NCI-H2196 (cell line): Measurements from ENCODE around the gene NSUN3.

ENCODE experiments used
- DNase-seq: peaks from one replicate; lab custom pipeline; 2025; ENCODE audit not compliant: unreplicated experiment; lab: John Stamatoyannopoulos, UW

Gene NSUN3

GRCh38 chr3:94117729-94118128, 54.9 kb downstream of the NSUN3 start:
- DNase-seq: no peak

GRCh38 chr3:94118390-94118789, 55.5 kb downstream of the NSUN3 start:
- no peak for DNase-seq

GRCh38 chr3:94121161-94121560, 58.3 kb downstream of the NSUN3 start:
- DNase-seq: no peak

GRCh38 chr3:94127115-94127514, 64.3 kb downstream of the NSUN3 start:
- no peak for DNase-seq

- DNase-seq: no peak
Observed at GRCh38 chr3:94130690-94131089, 67.8 kb downstream of the NSUN3 start.

GRCh38 chr3:94132777-94133176, 69.9 kb downstream of the NSUN3 start:
- no peak for DNase-seq

GRCh38 chr3:94136133-94136532, 73.3 kb downstream of the NSUN3 start:
- DNase-seq: no peak

- no peak for DNase-seq
Observed at GRCh38 chr3:94137377-94137776, 74.5 kb downstream of the NSUN3 start.

GRCh38 chr3:94146455-94146854, 83.6 kb downstream of the NSUN3 start:
- no peak for DNase-seq

GRCh38 chr3:94147012-94147411, 84.2 kb downstream of the NSUN3 start:
- no peak for DNase-seq

- no peak for DNase-seq
Observed at GRCh38 chr3:94150113-94150512, 87.3 kb downstream of the NSUN3 start.

GRCh38 chr3:94156626-94157025, 93.8 kb downstream of the NSUN3 start:
- DNase-seq: no peak

- DNase-seq: no peak
Observed at GRCh38 chr3:94158512-94158911, 95.7 kb downstream of the NSUN3 start.

- no peak for DNase-seq
Observed at GRCh38 chr3:94159062-94159828, 96.4 kb downstream of the NSUN3 start.

GRCh38 chr3:94162700-94163099, 99.8 kb downstream of the NSUN3 start:
- DNase-seq: no peak

GRCh38 chr3:94167346-94167745, 104.5 kb downstream of the NSUN3 start:
- no peak for DNase-seq

- no peak for DNase-seq
Observed at GRCh38 chr3:94167796-94168195, 104.9 kb downstream of the NSUN3 start.

- DNase-seq: no peak
Observed at GRCh38 chr3:94171954-94172353, 109.1 kb downstream of the NSUN3 start.

GRCh38 chr3:94172695-94173310, 109.9 kb downstream of the NSUN3 start:
- DNase-seq: no peak

GRCh38 chr3:94173673-94174434, 111.0 kb downstream of the NSUN3 start:
- DNase-seq: no peak

GRCh38 chr3:94175677-94176076, 112.8 kb downstream of the NSUN3 start:
- no peak for DNase-seq
